GM23338 (cell line): ENCODE results near the gene ATP13A2. TPM values are rescaled to one million over a fixed set of nuclear protein-coding genes. Genes with fewer than 3 reads are reported as not detected.

Source experiments
- ATAC-seq: fragments of 200-7000 bp; cut with Tn5 transposase; 3 replicates; pipeline ENCODE4 v1.9.1; 2020
- DNase-seq: peaks from one replicate; pipeline ENCODE4 v3.0.0-alpha.2; 2015; ENCODE audit warnings: low spot score
- H2AFZ ChIP-seq: fragments of 200-600 bp; sonication (generic); 2 replicates; pipeline ENCODE4 v1.8.0; 2016; ENCODE audit warnings: antibody characterized with exemption, mild to moderate bottlenecking, moderate library complexity
- H3F3A ChIP-seq: fragments of 200-600 bp; sonication (generic); replicated peaks from 2 replicates; pipeline ENCODE4 v1.8.0; 2017; ENCODE audit warnings: antibody characterized with exemption, mixed run types, low read depth
- H3K27ac ChIP-seq: fragments of 200-600 bp; sonication (generic); 2 replicates; pipeline ENCODE4 v1.6.1; 2016; ENCODE audit warnings: low read depth
- H3K27me3 ChIP-seq: fragments of 200-600 bp; sonication (generic); 2 replicates; pipeline ENCODE4 v1.8.0; 2016; ENCODE audit warnings: mild to moderate bottlenecking, mixed run types, moderate library complexity; ENCODE audit not compliant: insufficient read depth
- H3K36me3 ChIP-seq: fragments of 200-600 bp; sonication (generic); 2 replicates; pipeline ENCODE4 v1.8.0; 2016; ENCODE audit warnings: mild to moderate bottlenecking; ENCODE audit not compliant: insufficient read depth
- H3K4me1 ChIP-seq: fragments of 200-600 bp; sonication (generic); 2 replicates; pipeline ENCODE4 v1.8.0; 2016; ENCODE audit warnings: mild to moderate bottlenecking, moderate library complexity; ENCODE audit not compliant: insufficient read depth
- H3K4me2 ChIP-seq: fragments of 200-600 bp; sonication (generic); 2 replicates; pipeline ENCODE4 v1.7.1; 2017; ENCODE audit warnings: mixed run types
- H3K4me3 ChIP-seq: fragments of 200-600 bp; sonication (generic); 2 replicates; pipeline ENCODE4 v1.6.1; 2016; ENCODE audit warnings: mixed run types
- H3K79me2 ChIP-seq: fragments of 200-600 bp; sonication (generic); replicated peaks from 2 replicates; pipeline ENCODE4 v1.8.0; 2017; ENCODE audit warnings: mild to moderate bottlenecking; ENCODE audit not compliant: insufficient read depth
- H3K9me2 ChIP-seq: fragments of 200-600 bp; sonication (generic); 2 replicates; pipeline ENCODE4 v1.8.0; 2017; ENCODE audit not compliant: insufficient read depth
- H4K20me1 ChIP-seq: fragments of 200-600 bp; sonication (generic); replicated peaks from 2 replicates; pipeline ENCODE4 v1.8.0; 2017; ENCODE audit warnings: mild to moderate bottlenecking; ENCODE audit not compliant: insufficient read depth
- H3K27ac Mint-ChIP-seq: 2 replicates; pipeline ENCODE4 v1.8.0; 2020; ENCODE audit warnings: inconsistent platforms, mild to moderate bottlenecking, moderate library complexity, mixed read lengths
- H3K27me3 Mint-ChIP-seq: 3 replicates; pipeline ENCODE4 v1.8.0; 2022; ENCODE audit warnings: low read depth, mild to moderate bottlenecking, moderate library complexity, mixed read lengths, inconsistent platforms; ENCODE audit not compliant: insufficient read depth, poor library complexity
- H3K36me3 Mint-ChIP-seq: 3 replicates; pipeline ENCODE4 v1.8.0; 2021; ENCODE audit warnings: low read depth, mild to moderate bottlenecking, inconsistent platforms, moderate library complexity, mixed read lengths
- H3K4me1 Mint-ChIP-seq: 3 replicates; pipeline ENCODE4 v1.8.0; 2020; ENCODE audit warnings: mild to moderate bottlenecking, inconsistent platforms, mixed read lengths
- H3K4me3 Mint-ChIP-seq: 3 replicates; pipeline ENCODE4 v1.8.0; 2021; ENCODE audit warnings: moderate library complexity, mild to moderate bottlenecking, inconsistent platforms, mixed read lengths
- H3K9me3 Mint-ChIP-seq: 3 replicates; pipeline ENCODE4 v1.8.0; 2020; ENCODE audit warnings: moderate library complexity, mild to moderate bottlenecking, inconsistent platforms, mixed read lengths
- EZH2 ChIP-seq: fragments of 200-600 bp; sonication (generic); IDR thresholded peaks from one replicate; pipeline ENCODE4 v1.8.0; 2017; ENCODE audit warnings: antibody characterized with exemption, mild to moderate bottlenecking, low read depth; ENCODE audit not compliant: unreplicated experiment
- EZH2phosphoT487 ChIP-seq: fragments of 200-600 bp; sonication (generic); IDR thresholded peaks from one replicate; pipeline ENCODE4 v1.8.1; 2018; ENCODE audit warnings: antibody characterized with exemption; ENCODE audit not compliant: unreplicated experiment
- POLR2AphosphoS5 ChIP-seq: IDR thresholded peaks from 2 replicates; pipeline ENCODE4 v1.6.1; 2016; ENCODE audit warnings: antibody characterized with exemption, low read depth
- REST ChIP-seq: IDR thresholded peaks from one replicate; pipeline ENCODE4 v1.6.1; 2018; ENCODE audit warnings: antibody characterized with exemption; ENCODE audit not compliant: unreplicated experiment
- STAT1 ChIP-seq: IDR thresholded peaks from one replicate; pipeline ENCODE4 v1.6.1; 2016; ENCODE audit warnings: antibody characterized with exemption; ENCODE audit not compliant: unreplicated experiment
- ZNF331 ChIP-seq: fragments of 250-450 bp; sonication (Bioruptor Pico); IDR thresholded peaks from 2 replicates; pipeline ENCODE4 v1.5.0; 2020; ENCODE audit warnings: low read depth, mild to moderate bottlenecking, moderate library complexity
- ZNF462 ChIP-seq: fragments of 250-450 bp; sonication (Bioruptor Pico); IDR thresholded peaks from 2 replicates; pipeline ENCODE4 v1.5.0; 2020; ENCODE audit warnings: mild to moderate bottlenecking, moderate library complexity
- polyA plus RNA-seq: library from polyadenylated mRNA; unstranded; fragments of >200 nt; fragmentation: Nextera tagmentation; extraction: Ambion mirVana; gene quantifications from 2 replicates; pipeline ENCODE4 v1.2.1, GENCODE V29; 2016
- total RNA-seq: library from RNA; depleted of rRNA; stranded (reverse); fragments of >200 nt; shearing (Covaris generic); gene quantifications from 2 replicates; pipeline ENCODE4 v1.2.3, GENCODE V29; 2014
- TF ChIP-seq, protein P1 (sequence below), 2 experiments: fragments of 200-600 bp in 1 of 2; sonication (generic) in 1 of 2; conservative IDR thresholded peaks; 2 replicates each; pipeline versions ENCODE4 v1.5.1 to v1.6.1; 2016 to 2017; ENCODE audit warnings: antibody characterized with exemption in 2 of 2, low read depth in 2 of 2, mild to moderate bottlenecking in 2 of 2, moderate library complexity in 1 of 2

The ATP13A2 gene
- total and polyA plus RNA-seq, 2 experiments from 2014 or later = 30.1 to 87.7 TPM

- TF ChIP-seq ZNF462 (CRISPR knock-in tag) (no peak), EZH2 (no peak), EZH2phosphoT487 (no peak), POLR2AphosphoS5 (no peak), ZNF331 (CRISPR knock-in tag) (no peak)
- TF ChIP-seq, protein P1, sequence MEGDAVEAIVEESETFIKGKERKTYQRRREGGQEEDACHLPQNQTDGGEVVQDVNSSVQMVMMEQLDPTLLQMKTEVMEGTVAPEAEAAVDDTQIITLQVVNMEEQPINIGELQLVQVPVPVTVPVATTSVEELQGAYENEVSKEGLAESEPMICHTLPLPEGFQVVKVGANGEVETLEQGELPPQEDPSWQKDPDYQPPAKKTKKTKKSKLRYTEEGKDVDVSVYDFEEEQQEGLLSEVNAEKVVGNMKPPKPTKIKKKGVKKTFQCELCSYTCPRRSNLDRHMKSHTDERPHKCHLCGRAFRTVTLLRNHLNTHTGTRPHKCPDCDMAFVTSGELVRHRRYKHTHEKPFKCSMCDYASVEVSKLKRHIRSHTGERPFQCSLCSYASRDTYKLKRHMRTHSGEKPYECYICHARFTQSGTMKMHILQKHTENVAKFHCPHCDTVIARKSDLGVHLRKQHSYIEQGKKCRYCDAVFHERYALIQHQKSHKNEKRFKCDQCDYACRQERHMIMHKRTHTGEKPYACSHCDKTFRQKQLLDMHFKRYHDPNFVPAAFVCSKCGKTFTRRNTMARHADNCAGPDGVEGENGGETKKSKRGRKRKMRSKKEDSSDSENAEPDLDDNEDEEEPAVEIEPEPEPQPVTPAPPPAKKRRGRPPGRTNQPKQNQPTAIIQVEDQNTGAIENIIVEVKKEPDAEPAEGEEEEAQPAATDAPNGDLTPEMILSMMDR (conservative IDR thresholded peaks at IDR 0.05; ENCODE audit: low read depth in 2 of 2) = no peak
Measured at GRCh38 chr1:17045150-17045549, 33.4 kb upstream of the ATP13A2 start (continued).

GRCh38 chr1:17043676-17044075 is 31.9 kb upstream of the ATP13A2 start:
- H3K27ac ChIP-seq = no peak overlapping the region
- H3K4me2 ChIP-seq = no peak overlapping the region
- Mint-ChIP-seq H3K4me3 (no peak overlapping the region), H3K27ac (no peak overlapping the region), H3K4me1 (peaks cover 4% of the 10 kb centered on the region; the same call in 2 of the 3 replicates), H3K27me3 (peaks cover 2% of the 10 kb centered on the region), H3K36me3 (peaks cover 40% of the 10 kb centered on the region; the same call in 2 of the 3 replicates), H3K9me3 (no peaks in the 10 kb centered on the region)
- no peak overlapping the region for H3K4me3 ChIP-seq
- no peak for TF ChIP-seq POLR2AphosphoS5
- no peak for TF ChIP-seq REST
- no peak for TF ChIP-seq STAT1
- no peak for ATAC-seq
- H3K27me3 ChIP-seq = no peaks in the 10 kb centered on the region
- no peak overlapping the region for H2AFZ ChIP-seq
- H3F3A ChIP-seq = peaks cover 14% of the 10 kb centered on the region
- no peaks in the 10 kb centered on the region for H3K9me2 ChIP-seq
- peaks cover 27% of the 10 kb centered on the region for H3K36me3 ChIP-seq
- no peak for DNase-seq
- H3K79me2 ChIP-seq = peaks cover 18% of the 10 kb centered on the region
- no peaks in the 10 kb centered on the region for H3K4me1 ChIP-seq
- peaks cover 10% of the 10 kb centered on the region for H4K20me1 ChIP-seq
